Ishikawa (cell line): ENCODE data around the gene DUS2.

Source experiments
- CEBPB ChIP-seq: IDR thresholded peaks from 2 replicates; pipeline ENCODE4 v1.6.1; 2012
- CREB1 ChIP-seq: IDR thresholded peaks from 2 replicates; pipeline ENCODE4 v1.6.1; 2012; ENCODE audit warnings: low read depth
- EGR1 ChIP-seq: IDR thresholded peaks from 2 replicates; pipeline ENCODE4 v1.6.1; 2012
- EP300 ChIP-seq: IDR thresholded peaks from 2 replicates; pipeline ENCODE4 v1.6.1; 2012; ENCODE audit warnings: borderline replicate concordance
- FOXM1 ChIP-seq: IDR thresholded peaks from 2 replicates; pipeline ENCODE4 v1.6.1; 2012; ENCODE audit warnings: low read depth, borderline replicate concordance
- NFIC ChIP-seq: IDR thresholded peaks from 2 replicates; pipeline ENCODE4 v1.6.1; 2012
- RAD21 ChIP-seq: IDR thresholded peaks from 2 replicates; pipeline ENCODE4 v1.6.1; 2012; ENCODE audit warnings: low read depth
- TAF1 ChIP-seq: IDR thresholded peaks from 2 replicates; pipeline ENCODE4 v1.6.1; 2012; ENCODE audit warnings: low read depth, mild to moderate bottlenecking
- TCF12 ChIP-seq: IDR thresholded peaks from 2 replicates; pipeline ENCODE4 v1.6.1; 2012; ENCODE audit warnings: low read depth
- TEAD4 ChIP-seq: IDR thresholded peaks from 2 replicates; pipeline ENCODE4 v1.6.1; 2012
- YY1 ChIP-seq: IDR thresholded peaks from 2 replicates; pipeline ENCODE4 v1.6.1; 2012; ENCODE audit warnings: low read depth
- ZBTB7A ChIP-seq: IDR thresholded peaks from 2 replicates; pipeline ENCODE4 v1.6.1; 2012; ENCODE audit warnings: low read depth
- TF ChIP-seq, protein P1 (sequence below): IDR thresholded peaks from 2 replicates; pipeline ENCODE4 v1.6.1; 2012; ENCODE audit warnings: low read depth, mild to moderate bottlenecking
- TF ChIP-seq, protein P2 (sequence below): IDR thresholded peaks from 2 replicates; pipeline ENCODE4 v1.6.1; 2012
- TF ChIP-seq, protein P3 (sequence below): IDR thresholded peaks from 2 replicates; pipeline ENCODE4 v1.6.1; 2012

Gene DUS2

DNA sequence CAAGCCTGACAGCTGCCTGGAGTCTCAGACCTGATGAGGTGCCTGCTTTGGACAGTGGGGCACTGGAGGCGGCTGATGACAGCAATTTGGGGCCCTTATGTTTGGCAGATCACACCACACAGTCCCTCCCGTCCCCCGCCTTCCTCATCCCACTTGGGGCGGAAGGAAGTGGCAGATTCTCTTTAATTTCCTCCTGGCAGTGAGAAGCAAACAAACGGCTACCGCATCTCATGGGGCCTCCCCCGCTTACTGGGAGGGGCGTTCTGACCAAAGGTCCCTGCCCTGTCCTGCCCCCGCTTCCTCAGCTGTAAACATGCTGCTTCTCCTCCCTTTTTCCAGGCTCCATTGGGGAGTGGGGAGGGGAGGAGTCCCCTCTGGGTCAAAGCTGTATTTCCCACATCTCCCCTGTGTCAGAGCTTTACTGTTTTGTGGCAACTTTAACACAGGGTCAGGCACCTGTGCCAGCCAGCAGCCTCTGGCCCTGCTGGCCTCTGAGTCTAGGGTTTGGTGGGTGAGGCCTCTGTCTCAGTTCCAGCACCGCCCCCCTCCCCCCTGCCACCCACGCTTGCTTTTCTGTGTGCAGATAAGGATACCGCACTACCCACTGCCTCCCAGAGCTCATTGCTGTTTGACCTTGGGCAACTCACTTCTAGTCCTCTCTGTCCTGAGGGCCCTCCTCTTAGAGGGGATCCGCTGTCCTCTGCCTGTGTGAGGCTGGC lies 56.7 kb downstream of the DUS2 start:
- TF ChIP-seq, protein P1, sequence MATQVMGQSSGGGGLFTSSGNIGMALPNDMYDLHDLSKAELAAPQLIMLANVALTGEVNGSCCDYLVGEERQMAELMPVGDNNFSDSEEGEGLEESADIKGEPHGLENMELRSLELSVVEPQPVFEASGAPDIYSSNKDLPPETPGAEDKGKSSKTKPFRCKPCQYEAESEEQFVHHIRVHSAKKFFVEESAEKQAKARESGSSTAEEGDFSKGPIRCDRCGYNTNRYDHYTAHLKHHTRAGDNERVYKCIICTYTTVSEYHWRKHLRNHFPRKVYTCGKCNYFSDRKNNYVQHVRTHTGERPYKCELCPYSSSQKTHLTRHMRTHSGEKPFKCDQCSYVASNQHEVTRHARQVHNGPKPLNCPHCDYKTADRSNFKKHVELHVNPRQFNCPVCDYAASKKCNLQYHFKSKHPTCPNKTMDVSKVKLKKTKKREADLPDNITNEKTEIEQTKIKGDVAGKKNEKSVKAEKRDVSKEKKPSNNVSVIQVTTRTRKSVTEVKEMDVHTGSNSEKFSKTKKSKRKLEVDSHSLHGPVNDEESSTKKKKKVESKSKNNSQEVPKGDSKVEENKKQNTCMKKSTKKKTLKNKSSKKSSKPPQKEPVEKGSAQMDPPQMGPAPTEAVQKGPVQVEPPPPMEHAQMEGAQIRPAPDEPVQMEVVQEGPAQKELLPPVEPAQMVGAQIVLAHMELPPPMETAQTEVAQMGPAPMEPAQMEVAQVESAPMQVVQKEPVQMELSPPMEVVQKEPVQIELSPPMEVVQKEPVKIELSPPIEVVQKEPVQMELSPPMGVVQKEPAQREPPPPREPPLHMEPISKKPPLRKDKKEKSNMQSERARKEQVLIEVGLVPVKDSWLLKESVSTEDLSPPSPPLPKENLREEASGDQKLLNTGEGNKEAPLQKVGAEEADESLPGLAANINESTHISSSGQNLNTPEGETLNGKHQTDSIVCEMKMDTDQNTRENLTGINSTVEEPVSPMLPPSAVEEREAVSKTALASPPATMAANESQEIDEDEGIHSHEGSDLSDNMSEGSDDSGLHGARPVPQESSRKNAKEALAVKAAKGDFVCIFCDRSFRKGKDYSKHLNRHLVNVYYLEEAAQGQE, result no peak
- TF ChIP-seq CEBPB (no peak), ZBTB7A (no peak), TCF12 (no peak), EGR1 (no peak), YY1 (no peak), TAF1 (no peak), RAD21 (no peak), EP300 (no peak), NFIC (no peak), TEAD4 (no peak), FOXM1 (no peak), CREB1 (no peak)
- TF ChIP-seq, protein P2, sequence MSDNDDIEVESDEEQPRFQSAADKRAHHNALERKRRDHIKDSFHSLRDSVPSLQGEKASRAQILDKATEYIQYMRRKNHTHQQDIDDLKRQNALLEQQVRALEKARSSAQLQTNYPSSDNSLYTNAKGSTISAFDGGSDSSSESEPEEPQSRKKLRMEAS, result no peak
- TF ChIP-seq, protein P3, sequence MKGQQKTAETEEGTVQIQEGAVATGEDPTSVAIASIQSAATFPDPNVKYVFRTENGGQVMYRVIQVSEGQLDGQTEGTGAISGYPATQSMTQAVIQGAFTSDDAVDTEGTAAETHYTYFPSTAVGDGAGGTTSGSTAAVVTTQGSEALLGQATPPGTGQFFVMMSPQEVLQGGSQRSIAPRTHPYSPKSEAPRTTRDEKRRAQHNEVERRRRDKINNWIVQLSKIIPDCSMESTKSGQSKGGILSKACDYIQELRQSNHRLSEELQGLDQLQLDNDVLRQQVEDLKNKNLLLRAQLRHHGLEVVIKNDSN, result no peak

DNA sequence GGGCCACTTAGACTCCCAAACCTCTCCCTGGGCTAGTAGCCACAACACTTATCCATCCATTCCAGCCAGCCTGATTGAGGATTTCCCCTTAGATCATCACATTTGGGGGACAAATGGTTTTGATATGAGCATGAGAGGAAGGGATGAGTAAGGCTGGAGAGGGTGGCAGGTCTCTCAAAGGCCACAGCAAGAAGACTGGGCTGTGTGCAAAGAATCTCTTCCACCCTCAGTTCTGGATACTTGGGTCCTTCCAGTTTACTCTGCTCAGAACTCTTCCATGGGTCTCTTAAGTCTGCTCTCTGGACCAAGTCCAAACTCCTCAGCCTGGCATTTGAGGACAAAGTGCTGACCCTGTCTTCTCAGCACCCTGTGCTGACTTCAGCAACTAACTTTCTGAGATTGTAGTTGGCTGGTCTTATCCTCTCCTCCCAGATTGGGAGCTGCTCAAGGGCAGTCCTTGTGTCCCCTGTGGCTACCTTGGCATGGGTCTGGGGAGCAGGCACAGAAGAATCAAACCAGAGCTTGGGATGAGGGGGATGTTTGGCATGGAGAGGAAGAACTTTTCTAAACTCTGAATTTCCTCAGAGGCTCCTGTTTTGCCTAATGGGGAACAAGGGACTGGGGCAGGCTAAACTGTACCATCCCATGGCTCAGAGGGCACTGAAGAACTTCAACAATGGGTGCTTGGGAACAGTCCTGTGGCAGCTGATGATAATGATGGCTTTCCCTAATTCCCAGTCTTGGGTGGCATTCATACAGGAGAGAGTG lies 59.0 kb downstream of the DUS2 start:
- no peak for TF ChIP-seq TEAD4
- TF ChIP-seq NFIC, result no peak
- TF ChIP-seq, protein P2, result no peak
- no peak for TF ChIP-seq EP300
- no peak for TF ChIP-seq CEBPB
- no peak for TF ChIP-seq ZBTB7A
- TF ChIP-seq EGR1, result no peak
- TF ChIP-seq FOXM1, result no peak
- TF ChIP-seq, protein P1, result no peak
- no peak for TF ChIP-seq TCF12
- TF ChIP-seq, protein P3, result no peak
- no peak for TF ChIP-seq CREB1
- no peak for TF ChIP-seq TAF1
- TF ChIP-seq RAD21, result no peak
- TF ChIP-seq YY1, result no peak

DNA sequence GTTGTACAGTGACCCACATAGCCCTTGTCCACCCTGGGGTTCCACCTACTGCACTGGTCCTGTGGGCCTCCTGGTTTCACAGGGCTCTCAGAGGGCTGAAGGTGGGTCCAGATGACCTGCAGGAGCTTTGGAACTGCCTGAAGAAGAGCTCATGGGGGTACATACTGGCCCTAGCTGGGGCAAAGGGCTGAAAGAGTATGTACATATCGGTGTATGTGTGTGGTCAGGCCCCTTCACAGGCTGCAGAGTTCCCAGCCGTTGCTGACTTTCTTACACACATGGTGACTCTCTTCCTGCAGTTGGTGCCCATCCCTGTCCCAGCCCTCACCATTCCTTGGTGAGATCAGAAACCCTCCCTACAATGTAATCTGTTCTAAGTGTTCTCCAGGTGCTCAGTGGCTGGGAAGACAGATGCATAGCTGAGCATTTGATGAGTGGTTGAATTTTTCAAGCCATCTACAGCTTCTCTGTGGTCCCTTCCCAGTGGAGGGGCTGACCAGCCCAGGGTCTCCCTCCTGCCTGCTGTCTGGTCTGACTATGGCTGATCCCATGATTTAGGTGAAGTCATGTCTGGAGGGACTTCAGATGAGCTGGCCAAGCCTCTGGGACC lies 59.6 kb downstream of the DUS2 start:
- TF ChIP-seq NFIC (no peak), EP300 (no peak), EGR1 (no peak), CEBPB (no peak), TEAD4 (no peak), CREB1 (no peak)

DNA sequence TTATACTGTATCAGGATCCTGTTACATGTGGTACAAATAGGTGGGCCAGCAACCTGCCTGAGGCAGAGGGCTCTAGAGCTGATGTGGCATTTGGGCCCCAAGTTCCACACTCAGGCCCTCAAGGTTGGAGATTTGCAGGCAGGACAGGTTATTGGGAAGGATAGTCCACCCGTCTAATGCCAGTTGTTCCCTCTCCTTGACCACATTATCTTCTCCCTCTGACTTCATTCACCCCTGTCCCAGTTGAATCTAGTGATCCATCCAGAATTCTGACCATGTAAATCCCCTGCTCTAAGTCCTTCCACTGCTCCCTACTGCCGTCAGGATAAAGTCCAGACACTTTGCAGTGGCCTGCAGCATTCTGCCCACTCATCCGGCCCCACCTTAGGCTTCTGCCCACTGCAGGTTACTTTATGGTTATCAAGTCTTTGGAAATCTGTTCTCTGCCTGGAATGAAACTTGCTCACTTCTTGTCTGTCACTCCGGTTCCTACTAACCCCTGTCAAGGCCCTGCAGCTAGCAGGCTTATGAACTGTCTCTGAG lies 60.2 kb downstream of the DUS2 start:
- no peak for TF ChIP-seq EGR1
- TF ChIP-seq YY1, result no peak
- TF ChIP-seq NFIC, result no peak
- no peak for TF ChIP-seq TEAD4
- no peak for TF ChIP-seq TCF12
- TF ChIP-seq CEBPB, result no peak
- no peak for TF ChIP-seq ZBTB7A
- no peak for TF ChIP-seq TAF1
- TF ChIP-seq, protein P1, result no peak
- TF ChIP-seq CREB1, result no peak
- no peak for TF ChIP-seq EP300
- no peak for TF ChIP-seq FOXM1
- TF ChIP-seq, protein P3, result no peak
- TF ChIP-seq, protein P2, result no peak
- TF ChIP-seq RAD21, result no peak
